MCF 10A (cell line): Measurements from ENCODE around the gene TM7SF3. TPM values are rescaled to one million over a fixed set of nuclear protein-coding genes. Genes with fewer than 3 reads are reported as not detected.
A peak's percentile ranks its signal among the peaks of the same experiment; 100 is the strongest.

Source experiments
- Bru-seq: library from RNA; stranded (reverse); fragments of 400-500 nt; gene quantifications from one replicate; lab custom pipeline; 2021; lab: Mats Ljungman, UMichigan
- BruChase-seq, 2 experiments: library from RNA; stranded (reverse); fragments of 400-500 nt; gene quantifications; one replicate each; lab custom pipeline; 2021; lab: Mats Ljungman, UMichigan
- BruUV-seq: library from RNA; stranded (reverse); fragments of 400-500 nt; replicated peaks from 2 replicates; lab custom pipeline; 2021; lab: Mats Ljungman, UMichigan
- CTCF ChIA-PET: fragments of 300-600 bp; sonication (Branson Sonifier 250); formaldehyde crosslinking; extraction: SDS; loops from one replicate; lab custom pipeline; 2021; ENCODE audit warnings: antibody characterized with exemption, inconsistent platforms; lab: Yijun Ruan, JAX
- POLR2A ChIA-PET: fragments of 300-600, 350-650 bp; sonication (Branson Sonifier 250); formaldehyde crosslinking; extraction: SDS; loops from one replicate; lab custom pipeline; 2020; ENCODE audit warnings: antibody characterized with exemption, inconsistent platforms; lab: Yijun Ruan, JAX
- DNase-seq: peaks from one replicate; pipeline ENCODE4 v3.0.0-alpha.2; 2018; ENCODE audit not compliant: unreplicated experiment
- H3K27ac Mint-ChIP-seq: one replicate; pipeline ENCODE4 v1.8.0; 2022; ENCODE audit warnings: mild to moderate bottlenecking, low read depth, mixed read lengths; ENCODE audit not compliant: unreplicated experiment
- H3K27me3 Mint-ChIP-seq: one replicate; pipeline ENCODE4 v1.8.0; 2022; ENCODE audit warnings: mixed read lengths; ENCODE audit not compliant: insufficient read depth, unreplicated experiment
- H3K36me3 Mint-ChIP-seq: one replicate; pipeline ENCODE4 v1.8.0; 2022; ENCODE audit warnings: mild to moderate bottlenecking, moderate library complexity, mixed read lengths; ENCODE audit not compliant: insufficient read depth, unreplicated experiment
- H3K4me1 Mint-ChIP-seq: one replicate; pipeline ENCODE4 v1.8.0; 2022; ENCODE audit warnings: mixed read lengths; ENCODE audit not compliant: insufficient read depth, unreplicated experiment
- H3K4me3 Mint-ChIP-seq: one replicate; pipeline ENCODE4 v1.8.0; 2022; ENCODE audit warnings: mild to moderate bottlenecking, moderate library complexity, mixed read lengths; ENCODE audit not compliant: unreplicated experiment
- H3K9me3 Mint-ChIP-seq: one replicate; pipeline ENCODE4 v1.8.0; 2022; ENCODE audit warnings: mixed read lengths; ENCODE audit not compliant: unreplicated experiment
- intact Hi-C: fragments of 100-400 bp; cut with micrococcal nuclease; formaldehyde crosslinking; loops from 2 replicates; pipeline ENCODE4 v1.14.1; 2022
- long read RNA-seq: library from polyadenylated mRNA; stranded (forward); transcript quantifications from one replicate; pipeline ENCODE4 v2.0.0, GENCODE V29; 2022
- total RNA-seq: library from RNA; stranded (reverse); gene quantifications from 2 replicates; pipeline ENCODE4 v1.2.3, GENCODE V29; 2022
- TF ChIP-seq, protein P1 (sequence below): fragments of 200-600 bp; IDR thresholded peaks from one replicate; pipeline ENCODE4 v1.8.0; 2022; ENCODE audit warnings: antibody characterized with exemption, mild to moderate bottlenecking; ENCODE audit not compliant: unreplicated experiment

The TM7SF3 gene, protein sequence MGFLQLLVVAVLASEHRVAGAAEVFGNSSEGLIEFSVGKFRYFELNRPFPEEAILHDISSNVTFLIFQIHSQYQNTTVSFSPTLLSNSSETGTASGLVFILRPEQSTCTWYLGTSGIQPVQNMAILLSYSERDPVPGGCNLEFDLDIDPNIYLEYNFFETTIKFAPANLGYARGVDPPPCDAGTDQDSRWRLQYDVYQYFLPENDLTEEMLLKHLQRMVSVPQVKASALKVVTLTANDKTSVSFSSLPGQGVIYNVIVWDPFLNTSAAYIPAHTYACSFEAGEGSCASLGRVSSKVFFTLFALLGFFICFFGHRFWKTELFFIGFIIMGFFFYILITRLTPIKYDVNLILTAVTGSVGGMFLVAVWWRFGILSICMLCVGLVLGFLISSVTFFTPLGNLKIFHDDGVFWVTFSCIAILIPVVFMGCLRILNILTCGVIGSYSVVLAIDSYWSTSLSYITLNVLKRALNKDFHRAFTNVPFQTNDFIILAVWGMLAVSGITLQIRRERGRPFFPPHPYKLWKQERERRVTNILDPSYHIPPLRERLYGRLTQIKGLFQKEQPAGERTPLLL
- total RNA-seq, result 112 and 119 TPM in 2 replicates
- percentile 88 among the genes with signal in this experiment for Bru-seq, nascent RNA
- BruChase-seq, experiment 1, labeled RNA remaining after a 6-hour chase, result percentile 90 among the genes with signal in this experiment
- percentile 91 among the genes with signal in this experiment for BruChase-seq, experiment 2, labeled RNA remaining after a 2-hour chase
- long read RNA-seq, transcript TM7SF3-201 (12 exons, 2,709 nt), result major isoform, 341 of 514 reads
- long read RNA-seq, partial matches to known transcripts, result 13 of 514 reads
- long read RNA-seq, other reads (novel, unspliced or antisense), result 159 of 514 reads

GRCh38 chr12:27014085-27014858, at the start of gene TM7SF3:
Gene TM7SF3 (minus strand): TSS chr12:27014384. CDS start chr12:27014168, 216 bp downstream.
- CTCF ChIA-PET, result interaction anchor here (0.6 to 2.6 kb wide), 18 partner anchors 8 to 620 kb away, joined by 3 to 26 read pairs (median 3); partner anchors contain the start of genes INTS13 and MED21
- TF ChIP-seq, protein P1, sequence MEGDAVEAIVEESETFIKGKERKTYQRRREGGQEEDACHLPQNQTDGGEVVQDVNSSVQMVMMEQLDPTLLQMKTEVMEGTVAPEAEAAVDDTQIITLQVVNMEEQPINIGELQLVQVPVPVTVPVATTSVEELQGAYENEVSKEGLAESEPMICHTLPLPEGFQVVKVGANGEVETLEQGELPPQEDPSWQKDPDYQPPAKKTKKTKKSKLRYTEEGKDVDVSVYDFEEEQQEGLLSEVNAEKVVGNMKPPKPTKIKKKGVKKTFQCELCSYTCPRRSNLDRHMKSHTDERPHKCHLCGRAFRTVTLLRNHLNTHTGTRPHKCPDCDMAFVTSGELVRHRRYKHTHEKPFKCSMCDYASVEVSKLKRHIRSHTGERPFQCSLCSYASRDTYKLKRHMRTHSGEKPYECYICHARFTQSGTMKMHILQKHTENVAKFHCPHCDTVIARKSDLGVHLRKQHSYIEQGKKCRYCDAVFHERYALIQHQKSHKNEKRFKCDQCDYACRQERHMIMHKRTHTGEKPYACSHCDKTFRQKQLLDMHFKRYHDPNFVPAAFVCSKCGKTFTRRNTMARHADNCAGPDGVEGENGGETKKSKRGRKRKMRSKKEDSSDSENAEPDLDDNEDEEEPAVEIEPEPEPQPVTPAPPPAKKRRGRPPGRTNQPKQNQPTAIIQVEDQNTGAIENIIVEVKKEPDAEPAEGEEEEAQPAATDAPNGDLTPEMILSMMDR, result peak; percentile 92
- Mint-ChIP-seq H3K27ac (peak within 1 kb of the TSS; percentile 92), H3K36me3 (peaks cover 20% of the 10 kb centered on the region), H3K4me1 (peaks cover 33% of the 10 kb centered on the region), H3K27me3 (no peaks in the 10 kb centered on the region), H3K4me3 (peak within 1 kb of the TSS; percentile 89), H3K9me3 (no peaks in the 10 kb centered on the region)
- BruUV-seq, result no TSS peak
- intact Hi-C loops, result loop anchor here (1.0 to 10.0 kb wide), 3 partner anchors 161 to 899 kb away; no protein-coding TSS in a partner anchor
- peak; percentile 92 for DNase-seq
- POLR2A ChIA-PET, result interaction anchor here (0.6 to 6.4 kb wide), 24 partner anchors 9 to 321 kb away, joined by 3 to 91 read pairs (median 6); partner anchors contain the start of genes C12orf71, FGFR1OP2, INTS13 and MED21

GRCh38 chr12:27063250-27063851, 49.2 kb upstream of the TM7SF3 start:
- no peaks in the 10 kb centered on the region for H3K4me1 Mint-ChIP-seq
- peaks cover 10% of the 10 kb centered on the region for H3K9me3 Mint-ChIP-seq
- H3K27me3 Mint-ChIP-seq, result no peaks in the 10 kb centered on the region
- BruUV-seq, result no TSS peak
- intact Hi-C loops, result no loop called here
- TF ChIP-seq, protein P1, result no peak
- H3K27ac Mint-ChIP-seq, result no peak overlapping the region
- no peak overlapping the region for H3K4me3 Mint-ChIP-seq
- no peak for DNase-seq
- no peaks in the 10 kb centered on the region for H3K36me3 Mint-ChIP-seq
- ChIA-PET CTCF (interaction anchor here (0.6 kb wide), 1 partner anchor 1101 kb away, joined by 3 read pairs; no protein-coding TSS in a partner anchor), POLR2A (interaction anchor here (0.7 kb wide), 1 partner anchor 660 kb away, joined by 4 read pairs; no protein-coding TSS in a partner anchor)

DNA sequence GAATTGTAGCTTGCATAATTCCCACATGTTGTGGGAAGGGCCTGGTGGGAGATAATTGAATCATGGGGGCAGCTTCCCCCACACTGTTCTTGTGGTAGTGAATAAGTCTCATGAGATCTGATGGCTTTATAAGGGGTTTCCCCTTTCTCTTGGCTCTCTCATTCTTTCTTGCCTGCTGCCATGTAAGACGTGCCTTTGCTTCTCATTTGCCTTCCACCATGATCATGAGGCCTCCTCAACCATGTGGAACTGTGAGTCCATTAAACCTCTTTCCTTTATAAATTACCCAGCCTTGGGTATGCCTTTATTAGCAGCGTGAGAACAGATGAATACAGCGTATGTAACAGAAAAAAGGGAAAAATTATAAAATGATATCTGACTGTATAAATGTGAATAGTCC, 47.1 kb upstream of the TM7SF3 start:
- ChIA-PET CTCF (interaction anchor here (1.4 kb wide), 1 partner anchor 81 kb away, joined by 4 read pairs; no protein-coding TSS in a partner anchor), POLR2A (interaction anchor here (0.6 to 1.2 kb wide), 3 partner anchors 15 to 39 kb away, joined by 3 to 6 read pairs (median 4); partner anchors contain the start of gene MED21)
- no TSS peak for BruUV-seq
- intact Hi-C loops, result no loop called here
- Mint-ChIP-seq H3K4me3 (no peak overlapping the region), H3K4me1 (no peaks in the 10 kb centered on the region), H3K27ac (no peak overlapping the region), H3K9me3 (peaks cover 10% of the 10 kb centered on the region), H3K27me3 (no peaks in the 10 kb centered on the region), H3K36me3 (no peaks in the 10 kb centered on the region)
- TF ChIP-seq, protein P1, result no peak
- no peak for DNase-seq
